ENCODE data around the gene MED1. TPM values are rescaled to one million over a fixed set of nuclear protein-coding genes. Genes with fewer than 3 reads are reported as not detected.

The MED1 gene
- total RNA-seq, 2 experiments from 2014 or later = 24.7 to 28.7 TPM

DNA sequence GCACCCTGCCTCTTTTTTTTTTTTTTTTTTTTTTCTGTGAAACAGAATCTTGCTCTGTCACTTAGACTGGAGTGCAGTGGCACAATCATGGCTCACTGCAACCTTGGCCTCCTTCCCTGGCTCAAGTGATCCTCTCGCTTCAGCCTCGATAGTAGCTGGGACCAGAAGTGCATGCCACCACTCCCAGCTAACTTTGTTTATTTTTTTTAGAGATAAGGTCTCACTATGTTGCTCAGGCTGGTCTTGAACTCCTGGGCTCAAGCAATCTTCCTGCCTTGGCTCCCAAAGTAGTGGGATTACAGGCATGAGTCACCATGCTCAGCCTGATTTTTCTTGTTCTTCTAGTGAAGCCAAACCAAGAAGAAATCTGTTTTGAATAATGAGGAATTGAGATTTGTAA, 35.2 kb upstream of the MED1 start:
- no peaks in the 10 kb centered on the region for H3K27me3 Mint-ChIP-seq
- DNase-seq = no peak
- H3K27ac Mint-ChIP-seq = no peak overlapping the region
- Histone ChIP-seq H3K9me3 (ENCODE audit: control insufficient read depth in 1 of 2, insufficient read depth in 1 of 2, low read length in 2 of 2) (no peaks in the 10 kb centered on the region), H3K27ac (ENCODE audit: low read depth in 1 of 2, low read length in 2 of 2) (no peak overlapping the region), H3K27me3 (ENCODE audit: control insufficient read depth in 1 of 2, insufficient read depth in 2 of 2, low read length in 2 of 2) (no peaks in the 10 kb centered on the region), H3K4me3 (ENCODE audit: low read length) (no peak overlapping the region), H3K36me3 (ENCODE audit: insufficient read depth, low read length) (peaks cover 22% of the 10 kb centered on the region), H3K4me1 (ENCODE audit: insufficient read depth, low read length) (no peaks in the 10 kb centered on the region)
- TF ChIP-seq, protein P1, sequence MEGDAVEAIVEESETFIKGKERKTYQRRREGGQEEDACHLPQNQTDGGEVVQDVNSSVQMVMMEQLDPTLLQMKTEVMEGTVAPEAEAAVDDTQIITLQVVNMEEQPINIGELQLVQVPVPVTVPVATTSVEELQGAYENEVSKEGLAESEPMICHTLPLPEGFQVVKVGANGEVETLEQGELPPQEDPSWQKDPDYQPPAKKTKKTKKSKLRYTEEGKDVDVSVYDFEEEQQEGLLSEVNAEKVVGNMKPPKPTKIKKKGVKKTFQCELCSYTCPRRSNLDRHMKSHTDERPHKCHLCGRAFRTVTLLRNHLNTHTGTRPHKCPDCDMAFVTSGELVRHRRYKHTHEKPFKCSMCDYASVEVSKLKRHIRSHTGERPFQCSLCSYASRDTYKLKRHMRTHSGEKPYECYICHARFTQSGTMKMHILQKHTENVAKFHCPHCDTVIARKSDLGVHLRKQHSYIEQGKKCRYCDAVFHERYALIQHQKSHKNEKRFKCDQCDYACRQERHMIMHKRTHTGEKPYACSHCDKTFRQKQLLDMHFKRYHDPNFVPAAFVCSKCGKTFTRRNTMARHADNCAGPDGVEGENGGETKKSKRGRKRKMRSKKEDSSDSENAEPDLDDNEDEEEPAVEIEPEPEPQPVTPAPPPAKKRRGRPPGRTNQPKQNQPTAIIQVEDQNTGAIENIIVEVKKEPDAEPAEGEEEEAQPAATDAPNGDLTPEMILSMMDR (IDR thresholded peaks at IDR 0.05) = no peak
- ChIA-PET POLR2A (no interaction called here), CTCF (no interaction called here)
- H3K4me3 Mint-ChIP-seq = no peak overlapping the region
- H3K4me1 Mint-ChIP-seq (ENCODE audit: low read depth) = peaks cover 13% of the 10 kb centered on the region
- no peak for ATAC-seq (ENCODE audit: poor library complexity)
- H3K36me3 Mint-ChIP-seq (ENCODE audit: low read depth) = peaks cover 42% of the 10 kb centered on the region
- intact Hi-C loops (cut with DNase I, micrococcal nuclease) = no loop called here
- no peaks in the 10 kb centered on the region for H3K9me3 Mint-ChIP-seq

DNA sequence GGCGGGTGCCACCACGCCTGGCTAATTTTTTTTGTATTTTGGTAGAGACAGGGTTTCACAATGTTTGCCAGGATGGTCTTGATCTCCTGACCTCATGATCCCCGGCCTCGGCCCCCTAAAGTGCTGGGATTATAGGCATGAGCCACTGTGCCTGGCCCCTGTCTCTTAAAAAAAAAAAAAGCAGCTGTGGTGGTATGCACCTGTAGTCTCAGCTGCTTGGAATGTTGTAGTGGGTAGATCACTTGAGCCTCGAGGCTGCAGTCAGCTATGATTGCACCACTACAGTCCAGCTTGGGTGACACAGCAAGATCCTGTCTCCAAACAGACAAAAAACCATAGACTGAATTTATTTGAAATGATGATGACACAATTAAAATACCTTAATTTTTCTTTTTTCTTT, 34.5 kb upstream of the MED1 start:
- POLR2A ChIA-PET = interaction anchor here (0.9 kb wide), 1 partner anchor 25 kb away, joined by 3 read pairs; the partner anchor contains the start of gene CDK12
- TF ChIP-seq, protein P1 (IDR thresholded peaks at IDR 0.05) = no peak
- no peak overlapping the region for H3K27ac ChIP-seq (ENCODE audit: low read depth in 1 of 2, low read length in 2 of 2)
- H3K4me1 ChIP-seq (ENCODE audit: insufficient read depth, low read length) = no peaks in the 10 kb centered on the region
- no peak for ATAC-seq (ENCODE audit: poor library complexity)
- H3K9me3 ChIP-seq (ENCODE audit: control insufficient read depth in 1 of 2, insufficient read depth in 1 of 2, low read length in 2 of 2) = no peaks in the 10 kb centered on the region
- H3K27ac Mint-ChIP-seq = no peak overlapping the region
- intact Hi-C loops (cut with DNase I, micrococcal nuclease) = no loop called here
- no peaks in the 10 kb centered on the region for H3K9me3 Mint-ChIP-seq
- no peak overlapping the region for H3K4me3 Mint-ChIP-seq
- no peak overlapping the region for H3K4me3 ChIP-seq (ENCODE audit: low read length)
- CTCF ChIA-PET = no interaction called here
- H3K36me3 ChIP-seq (ENCODE audit: insufficient read depth, low read length) = peaks cover 19% of the 10 kb centered on the region
- DNase-seq = no peak
- H3K36me3 Mint-ChIP-seq (ENCODE audit: low read depth) = peaks cover 38% of the 10 kb centered on the region
- no peaks in the 10 kb centered on the region for H3K27me3 Mint-ChIP-seq
- no peaks in the 10 kb centered on the region for H3K27me3 ChIP-seq (ENCODE audit: control insufficient read depth in 1 of 2, insufficient read depth in 2 of 2, low read length in 2 of 2)
- peaks cover 13% of the 10 kb centered on the region for H3K4me1 Mint-ChIP-seq (ENCODE audit: low read depth)

DNA sequence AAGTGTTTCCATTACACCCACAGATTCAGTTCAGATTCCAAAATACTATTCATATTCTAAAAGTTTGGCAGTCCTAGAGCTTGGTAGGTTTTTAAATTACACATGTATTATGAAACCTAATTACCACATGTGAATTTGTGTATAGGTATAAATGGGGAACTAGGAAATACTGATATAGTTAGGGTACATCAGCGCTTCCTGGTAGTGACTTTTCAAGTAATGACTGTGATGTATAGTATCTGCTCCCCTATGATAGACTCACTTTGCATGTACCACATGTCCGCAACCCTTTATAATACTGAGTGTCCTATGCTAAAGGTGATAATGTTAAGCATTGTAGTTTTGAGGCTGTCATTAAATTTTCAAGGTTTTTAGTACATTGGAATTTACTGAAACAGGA, 33.1 kb upstream of the MED1 start:
- peaks cover 46% of the 10 kb centered on the region for H3K36me3 Mint-ChIP-seq (ENCODE audit: low read depth)
- H3K27me3 Mint-ChIP-seq = no peaks in the 10 kb centered on the region
- Histone ChIP-seq H3K36me3 (ENCODE audit: insufficient read depth, low read length) (peaks cover 22% of the 10 kb centered on the region), H3K4me1 (ENCODE audit: insufficient read depth, low read length) (no peaks in the 10 kb centered on the region), H3K27ac (ENCODE audit: low read depth in 1 of 2, low read length in 2 of 2) (no peak overlapping the region), H3K4me3 (ENCODE audit: low read length) (no peak overlapping the region), H3K9me3 (ENCODE audit: control insufficient read depth in 1 of 2, insufficient read depth in 1 of 2, low read length in 2 of 2) (no peaks in the 10 kb centered on the region), H3K27me3 (ENCODE audit: control insufficient read depth in 1 of 2, insufficient read depth in 2 of 2, low read length in 2 of 2) (no peaks in the 10 kb centered on the region)
- ChIA-PET CTCF (no interaction called here), POLR2A (no interaction called here)
- no peaks in the 10 kb centered on the region for H3K9me3 Mint-ChIP-seq
- no peak overlapping the region for H3K27ac Mint-ChIP-seq
- intact Hi-C loops (cut with DNase I, micrococcal nuclease) = no loop called here
- TF ChIP-seq, protein P1 (IDR thresholded peaks at IDR 0.05) = no peak
- DNase-seq (no peak), ATAC-seq (ENCODE audit: poor library complexity) (no peak)
- H3K4me3 Mint-ChIP-seq = no peak overlapping the region
- peaks cover 13% of the 10 kb centered on the region for H3K4me1 Mint-ChIP-seq (ENCODE audit: low read depth)
